Measurements from ENCODE around the gene SLC35D1.
"Not testable (repeated sequence)": the region's sequence is repeated elsewhere in the genome, so short reads cannot be mapped to it uniquely, and the experiment has no call there.

The SLC35D1 gene

DNA sequence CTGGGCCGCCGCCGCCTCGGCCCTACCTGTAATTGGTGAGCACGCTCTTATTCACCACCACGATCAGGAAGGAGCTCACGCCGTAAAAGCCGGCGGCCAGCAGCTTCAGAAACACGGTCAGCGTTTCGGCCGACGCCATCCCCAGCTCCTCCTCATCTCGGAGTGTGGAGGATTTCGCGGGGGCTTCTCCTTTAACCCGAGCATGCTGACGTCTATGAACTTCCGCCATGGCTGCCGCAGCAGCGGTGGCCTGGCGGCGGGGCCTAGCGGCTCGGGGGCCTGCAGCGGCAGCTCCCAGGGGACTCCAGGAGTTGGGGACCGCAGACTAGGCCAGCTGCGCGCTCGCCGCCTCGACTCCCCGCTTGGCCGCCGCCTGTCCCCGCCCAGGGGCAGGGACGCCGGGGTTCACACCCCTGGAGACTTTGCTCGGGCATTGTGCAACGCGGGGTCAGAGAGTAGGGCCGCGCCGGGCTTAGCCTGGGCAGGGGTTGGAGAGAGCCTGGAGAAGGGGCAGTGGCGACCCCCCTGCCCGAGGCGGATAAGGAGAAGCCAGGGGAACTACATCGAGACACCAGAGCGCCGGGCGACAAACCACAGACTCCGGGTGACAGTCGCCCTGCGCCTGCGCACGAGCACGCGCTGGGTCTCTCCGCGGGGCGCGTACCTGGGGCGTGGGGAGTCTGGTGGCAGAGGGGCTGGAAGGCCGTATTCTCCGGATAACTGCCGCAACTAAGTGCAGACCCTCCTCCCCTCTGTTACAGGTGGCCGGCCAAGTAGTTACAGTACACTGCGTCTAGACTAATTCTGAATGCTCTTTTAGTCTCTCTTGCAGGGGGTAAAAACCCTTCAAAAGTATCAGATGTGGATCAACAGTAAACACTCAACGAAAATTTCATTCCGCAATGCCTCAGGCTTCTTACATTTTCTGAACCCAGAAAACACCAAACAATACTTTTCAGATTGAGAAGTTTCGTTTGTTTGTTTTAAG lies at the start of gene SLC35D1:
SLC35D1 (minus strand) TSS at position 364 of the 988 bp plus-strand sequence; CDS start at position 229, 135 bp downstream.
- peak; percentile 74 for DNase-seq (ENCODE audit: low spot score)

DNA sequence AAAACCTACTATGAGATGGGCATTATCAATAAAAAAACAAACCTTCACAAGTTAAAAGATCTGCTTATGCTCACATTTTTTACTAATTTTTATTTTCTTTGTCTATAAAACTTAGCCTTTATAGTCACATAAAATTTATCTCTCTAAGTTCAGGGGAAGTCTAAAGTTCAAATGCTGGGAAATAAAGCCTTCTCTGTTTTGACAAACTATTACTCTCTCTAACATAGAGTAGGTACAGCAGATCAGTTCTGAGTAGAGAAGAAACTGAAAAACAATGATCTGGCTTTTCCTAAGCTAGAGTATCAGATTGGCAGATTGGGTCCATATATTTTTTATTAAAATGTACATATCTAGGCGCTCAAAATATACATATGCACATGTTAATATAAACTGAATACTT lies 49.6 kb upstream of the SLC35D1 start:
- DNase-seq (ENCODE audit: low spot score): no peak

DNA sequence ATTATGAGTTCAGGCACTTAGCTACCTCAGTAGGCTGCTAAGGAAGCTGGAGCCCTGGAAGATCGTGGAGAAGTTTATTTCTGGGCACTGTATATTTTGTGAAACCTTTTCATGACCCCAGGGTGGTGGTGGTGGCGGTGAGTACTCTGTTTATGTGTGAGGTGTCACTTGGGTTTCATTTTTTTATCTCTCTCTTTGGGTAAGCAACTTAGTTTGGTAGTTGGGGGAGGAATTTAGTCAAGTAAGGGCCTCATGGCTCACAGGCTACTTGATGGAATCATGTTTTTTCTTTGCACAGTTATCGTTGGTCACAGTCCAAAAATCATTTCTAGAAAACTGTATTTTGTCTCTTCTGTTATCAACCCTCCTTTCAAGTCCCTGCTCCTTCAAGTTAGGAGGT lies 46.9 kb upstream of the SLC35D1 start:
- no peak for DNase-seq (ENCODE audit: low spot score)

DNA sequence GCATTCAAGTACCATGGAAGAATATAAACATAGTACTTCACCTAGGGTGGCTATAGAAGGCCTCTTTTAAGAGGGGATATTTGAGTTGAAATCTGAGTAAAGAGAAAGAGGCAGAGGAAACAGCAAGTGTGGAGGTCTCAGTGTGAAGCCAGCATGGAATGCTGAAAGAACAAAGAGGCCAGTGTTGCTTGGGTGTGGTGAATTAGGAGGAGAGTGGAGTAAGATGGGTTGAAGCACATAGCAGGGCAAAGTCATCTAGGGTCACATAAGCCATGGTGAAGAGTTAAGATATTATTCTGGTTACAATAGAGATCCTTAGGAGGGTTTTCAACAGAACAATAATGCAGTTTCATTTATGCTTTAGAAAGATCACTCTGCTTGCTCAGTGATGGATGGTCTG lies 43.4 kb upstream of the SLC35D1 start:
- peak; percentile 48 for DNase-seq (ENCODE audit: low spot score)

DNA sequence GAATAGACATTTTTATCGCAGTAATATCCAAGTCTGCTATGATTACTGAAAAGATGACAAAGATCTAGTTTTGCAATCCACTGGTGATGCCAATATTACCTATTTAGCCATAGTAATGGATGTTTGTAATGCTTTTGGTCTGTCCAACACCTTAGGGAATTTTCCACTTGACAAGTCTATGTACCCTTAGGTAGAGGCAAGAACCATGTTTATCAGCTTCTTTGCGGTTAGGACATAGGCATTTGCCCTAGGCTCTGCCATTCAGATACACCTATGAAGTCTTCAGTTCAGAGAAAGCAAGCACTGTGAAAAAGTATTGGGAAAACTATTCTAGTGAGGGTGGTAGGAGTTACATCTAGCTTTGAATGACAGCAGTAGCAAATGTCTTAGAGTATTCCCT lies 40.2 kb upstream of the SLC35D1 start:
- DNase-seq (ENCODE audit: low spot score): no peak

DNA sequence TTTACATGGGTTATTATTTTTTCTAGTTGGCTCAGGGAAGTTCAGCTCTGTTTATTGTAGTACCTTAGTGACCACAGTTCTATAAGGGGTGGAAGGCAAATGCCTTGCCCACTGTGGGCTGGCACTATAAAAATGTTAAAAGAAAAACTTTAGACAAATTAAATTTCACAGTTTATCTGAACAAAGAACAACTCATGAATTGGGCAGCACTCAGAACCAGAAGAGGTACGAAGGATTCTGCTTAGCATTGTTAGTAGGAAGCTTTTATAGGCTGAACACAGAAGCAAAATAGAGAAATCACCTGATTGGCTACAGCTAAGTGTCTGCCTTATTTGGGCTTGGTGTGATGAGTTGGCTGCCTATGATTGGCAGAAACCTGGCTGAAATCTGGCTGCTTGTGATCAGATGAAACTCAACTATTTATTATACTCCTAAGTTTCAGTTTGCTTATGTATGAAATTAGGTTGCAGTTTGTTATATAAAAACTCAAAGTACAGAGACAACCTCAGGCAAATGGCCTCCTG lies 35.8 kb upstream of the SLC35D1 start:
- no peak for DNase-seq (ENCODE audit: low spot score)

DNA sequence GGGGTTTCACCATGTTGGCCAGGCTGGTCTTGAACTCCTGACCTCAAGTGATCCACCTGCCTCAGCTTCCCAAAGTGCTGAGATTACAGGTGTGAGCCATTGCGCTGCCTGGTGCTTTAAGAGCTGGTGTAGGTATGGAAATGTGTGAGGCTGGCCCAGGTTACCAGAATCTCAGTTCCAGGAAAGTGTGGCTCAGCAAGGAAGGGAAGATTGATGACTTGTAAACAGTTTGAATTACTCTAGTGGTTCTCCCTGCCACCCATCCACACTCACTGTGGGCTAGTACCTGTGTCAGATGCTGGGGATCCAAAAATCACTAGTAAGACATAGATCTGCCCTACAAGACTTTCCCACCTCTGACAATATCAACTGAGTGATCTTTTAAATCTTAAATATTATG lies 34.5 kb upstream of the SLC35D1 start:
- no peak for DNase-seq (ENCODE audit: low spot score)

DNA sequence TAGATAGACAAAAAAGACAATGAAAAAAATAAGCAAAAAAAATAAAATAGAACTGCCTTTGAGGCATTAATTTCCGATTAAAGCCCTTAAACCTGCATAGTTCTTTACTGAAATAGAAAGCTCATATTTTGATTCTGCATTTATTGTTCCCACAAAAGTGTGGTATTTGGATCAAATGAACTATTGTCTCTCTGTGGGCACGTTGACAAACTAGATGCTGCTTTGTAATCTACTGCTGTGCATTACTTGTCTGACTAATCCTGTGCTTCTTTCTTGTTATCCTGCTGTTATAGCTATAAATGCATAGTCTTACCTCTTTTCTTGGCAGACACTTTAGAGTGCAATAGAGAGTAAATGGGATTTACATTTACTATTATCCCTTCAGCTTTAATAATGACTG lies 31.4 kb upstream of the SLC35D1 start:
- no peak for DNase-seq (ENCODE audit: low spot score)

DNA sequence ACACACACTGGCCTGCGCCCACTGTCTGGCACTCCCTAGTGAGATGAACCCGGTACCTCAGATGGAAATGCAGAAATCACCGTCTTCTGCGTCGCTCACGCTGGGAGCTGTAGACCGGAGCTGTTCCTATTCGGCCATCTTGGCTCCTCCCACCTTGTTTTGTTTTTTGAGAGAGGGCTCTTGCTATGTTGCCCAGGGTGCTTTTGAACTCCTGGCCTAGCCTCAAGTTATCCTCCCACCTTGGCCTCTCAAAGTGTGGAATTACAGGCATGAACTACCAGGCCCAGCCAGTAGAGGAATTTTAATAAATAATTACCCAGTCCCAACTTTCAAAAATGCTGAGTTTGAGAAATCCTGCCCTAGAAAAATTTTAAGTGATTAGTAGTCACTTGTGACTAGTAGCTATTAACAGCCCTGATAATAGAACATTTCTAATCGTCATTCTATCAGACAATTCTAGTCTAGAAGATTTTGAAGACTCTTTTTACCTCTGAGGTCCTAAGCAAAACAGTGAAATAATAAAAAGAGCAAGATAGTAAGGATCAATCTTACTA lies 30.9 kb upstream of the SLC35D1 start:
- no peak for DNase-seq (ENCODE audit: low spot score)

DNA sequence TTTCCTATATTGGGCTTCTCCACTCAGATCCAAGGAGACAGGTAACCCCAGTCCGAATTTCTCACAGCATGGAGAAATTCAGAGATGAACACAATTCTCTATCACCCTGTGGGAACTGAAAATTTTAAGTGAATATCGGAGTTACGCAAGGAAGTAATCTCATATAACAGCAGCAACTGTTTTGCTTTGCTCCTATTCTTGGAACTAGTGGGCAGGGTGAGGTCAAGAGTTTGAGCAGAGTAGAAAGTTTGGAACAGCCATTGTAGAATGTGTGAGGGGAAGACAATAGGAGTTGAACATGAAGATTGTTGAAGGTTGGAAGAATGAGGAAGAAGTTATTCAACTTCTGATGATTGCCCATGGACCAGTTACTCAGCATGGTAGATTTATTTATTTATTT lies 24.3 kb upstream of the SLC35D1 start:
- DNase-seq (ENCODE audit: low spot score): no peak

DNA sequence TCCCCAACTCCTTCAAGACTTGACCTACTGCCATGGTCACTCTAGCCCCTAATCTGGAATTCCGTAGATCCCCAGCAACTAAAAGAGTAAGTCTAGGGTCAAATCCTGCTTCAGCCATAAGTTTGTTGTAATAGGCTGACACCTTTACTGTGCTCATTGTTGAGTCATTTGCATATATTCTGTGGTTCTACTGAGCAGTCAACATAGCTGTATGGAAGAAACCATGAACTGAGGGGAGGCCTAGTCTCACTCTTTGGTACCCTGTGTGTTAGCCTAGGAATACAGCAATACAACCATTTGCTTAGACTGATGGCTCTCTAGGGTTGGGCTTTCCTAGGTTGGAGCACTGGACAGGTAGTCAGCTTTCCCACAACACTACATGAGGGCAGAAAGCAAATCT lies 23.6 kb upstream of the SLC35D1 start:
- DNase-seq (ENCODE audit: low spot score): no peak

DNA sequence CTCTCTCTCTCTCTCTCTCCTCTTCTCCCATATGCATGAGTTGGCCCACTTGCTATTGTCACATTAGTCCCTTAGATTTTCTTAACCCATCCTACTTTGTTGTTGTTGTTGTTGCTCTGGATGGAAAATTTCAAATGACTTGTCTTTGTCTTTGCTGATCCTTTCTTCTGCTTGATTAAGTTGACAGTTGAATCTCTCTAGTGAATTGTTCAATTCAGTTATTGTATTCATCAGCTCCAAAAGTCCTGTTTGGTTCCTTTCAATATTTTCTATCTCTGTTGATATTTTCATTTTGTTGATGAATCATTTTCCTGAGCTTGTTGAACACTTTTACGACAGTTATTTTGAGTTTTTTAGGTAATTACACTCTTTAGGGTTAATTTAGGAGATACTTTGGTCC lies 18.8 kb upstream of the SLC35D1 start:
- no peak for DNase-seq (ENCODE audit: low spot score)

DNA sequence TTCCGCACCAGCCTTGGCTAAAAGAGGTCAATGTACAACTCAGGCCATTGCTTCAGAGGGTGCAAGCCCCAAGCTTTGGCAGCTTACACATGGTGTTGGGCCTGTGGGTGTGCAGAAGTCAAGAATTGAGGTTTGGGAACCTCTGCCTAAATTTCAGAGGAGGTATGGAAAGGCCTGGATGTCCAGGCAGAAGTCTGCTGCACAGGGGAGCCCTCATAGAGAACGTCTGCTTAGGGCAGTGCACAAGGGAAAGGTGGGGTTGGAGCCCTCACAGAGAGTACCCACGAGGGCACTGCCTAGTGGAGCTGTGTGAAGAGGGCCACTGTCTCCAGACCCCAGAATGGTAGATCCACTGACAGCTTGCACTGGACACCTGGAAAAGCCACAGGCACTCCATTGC lies 13.7 kb upstream of the SLC35D1 start:
- DNase-seq (ENCODE audit: low spot score): not testable (repeated sequence)

DNA sequence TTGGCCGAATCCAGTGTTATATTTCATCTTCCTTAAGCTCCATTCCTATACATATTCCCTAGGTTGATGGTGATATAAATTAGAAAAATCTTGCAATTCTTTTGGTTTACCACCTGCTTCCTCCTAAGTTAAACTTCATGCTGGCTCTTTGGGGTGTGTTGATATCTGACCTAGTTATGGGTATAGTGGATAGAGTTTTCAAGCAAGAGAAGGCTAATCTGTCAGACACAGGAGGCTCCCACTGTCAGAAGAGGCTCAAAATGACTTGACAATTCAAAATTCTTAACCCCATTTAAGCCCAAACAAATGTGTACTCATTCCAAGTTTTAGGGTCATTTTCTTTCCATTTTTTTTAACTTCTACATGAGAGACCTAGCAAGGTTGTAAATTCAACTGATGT lies 8.5 kb upstream of the SLC35D1 start:
- no peak for DNase-seq (ENCODE audit: low spot score)

DNA sequence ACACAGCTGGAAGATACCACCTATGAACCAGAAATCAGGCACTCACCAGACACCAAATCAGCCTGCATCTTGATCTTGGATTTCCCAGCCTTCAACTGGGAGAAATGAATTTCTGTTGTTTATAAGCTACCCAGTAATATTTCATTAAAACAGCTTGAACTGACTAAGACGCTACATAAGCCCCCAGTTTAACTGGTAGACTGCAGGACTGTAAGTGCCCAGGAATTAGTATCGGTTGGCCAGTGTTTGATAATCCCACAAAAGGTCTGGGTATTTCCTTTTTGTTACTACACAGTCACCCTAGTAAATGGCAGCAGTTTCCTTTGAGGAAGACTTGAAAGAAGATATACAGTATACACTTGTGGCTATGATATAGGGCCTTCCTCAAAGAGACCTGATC lies 7.3 kb upstream of the SLC35D1 start:
- DNase-seq (ENCODE audit: low spot score): no peak

DNA sequence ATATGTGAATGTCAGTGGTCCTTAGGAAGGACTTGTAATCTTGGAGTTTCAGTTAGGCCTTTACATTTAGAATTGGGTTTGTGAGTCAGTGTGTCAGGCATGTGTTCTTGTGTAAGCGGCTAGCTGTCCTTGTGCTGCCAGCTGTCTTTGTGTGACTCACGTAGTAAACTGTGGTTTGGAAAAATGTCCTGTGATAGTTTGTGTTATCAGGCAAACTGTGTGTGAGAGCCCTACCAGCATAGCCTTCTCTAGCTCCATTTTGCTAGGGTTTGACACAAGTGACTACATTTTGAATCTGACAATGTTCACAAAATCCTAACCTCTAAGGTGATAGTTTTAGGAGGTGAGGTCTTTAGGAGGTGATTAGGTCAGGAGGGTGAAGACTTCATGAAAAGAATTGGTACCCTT lies 6.9 kb upstream of the SLC35D1 start:
- DNase-seq (ENCODE audit: low spot score): no peak

DNA sequence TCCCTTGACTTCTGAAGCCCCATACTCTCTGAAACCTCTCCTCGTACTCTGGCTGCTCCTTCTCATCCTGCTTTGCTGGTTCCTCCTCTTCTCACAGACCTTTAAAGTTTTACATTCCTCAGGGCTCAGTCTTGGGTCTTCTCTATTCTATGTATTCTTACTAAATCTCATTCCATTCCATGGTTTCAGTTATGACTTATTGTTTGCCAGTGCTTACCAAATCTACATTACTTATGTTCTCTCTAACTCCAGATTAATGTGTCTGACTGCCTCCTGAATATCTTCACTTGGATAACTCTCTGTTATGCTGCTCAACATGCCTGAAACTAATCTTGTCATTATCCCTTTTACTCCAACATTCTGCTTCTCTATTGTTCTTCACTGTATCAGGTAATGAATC lies 5.4 kb upstream of the SLC35D1 start:
- no peak for DNase-seq (ENCODE audit: low spot score)

DNA sequence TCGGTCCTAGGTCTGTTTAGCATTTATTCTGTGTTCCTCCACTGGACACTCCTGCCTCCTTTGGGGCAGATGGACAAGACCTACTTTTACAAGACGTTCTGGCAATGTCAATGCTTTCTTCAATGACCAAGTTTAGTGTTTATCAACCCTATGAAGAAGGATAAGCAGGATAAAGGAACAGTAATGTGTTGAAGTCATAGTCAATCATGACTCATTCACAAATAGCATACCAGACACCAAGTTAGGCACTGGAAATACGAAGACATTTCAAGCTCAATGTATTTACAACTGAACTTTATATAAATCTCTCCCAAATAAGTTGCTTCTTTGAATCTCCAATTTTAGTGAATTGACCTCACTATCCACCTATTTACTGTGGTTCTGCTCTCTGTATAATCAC lies 4.8 kb upstream of the SLC35D1 start:
- DNase-seq (ENCODE audit: low spot score): no peak

DNA sequence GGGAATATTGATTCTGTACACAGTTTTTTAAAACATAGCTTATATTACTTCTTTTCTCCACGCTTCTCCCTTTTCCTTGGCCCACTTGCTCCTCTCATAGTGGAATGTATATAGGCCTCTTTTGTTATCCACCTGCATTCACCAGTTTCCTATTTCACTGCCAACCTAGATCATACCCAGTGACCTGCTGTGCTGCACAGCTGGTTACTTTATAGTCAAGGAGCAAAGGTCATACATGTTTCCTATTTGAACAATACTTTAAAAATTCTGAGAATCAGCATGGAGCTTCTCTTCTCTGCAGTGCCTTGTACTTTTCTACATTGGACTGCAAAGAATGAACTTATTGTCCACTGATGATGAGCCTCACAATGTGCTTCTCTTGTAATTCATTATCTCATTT lies 4.3 kb upstream of the SLC35D1 start:
- DNase-seq (ENCODE audit: low spot score): peak; percentile 8

DNA sequence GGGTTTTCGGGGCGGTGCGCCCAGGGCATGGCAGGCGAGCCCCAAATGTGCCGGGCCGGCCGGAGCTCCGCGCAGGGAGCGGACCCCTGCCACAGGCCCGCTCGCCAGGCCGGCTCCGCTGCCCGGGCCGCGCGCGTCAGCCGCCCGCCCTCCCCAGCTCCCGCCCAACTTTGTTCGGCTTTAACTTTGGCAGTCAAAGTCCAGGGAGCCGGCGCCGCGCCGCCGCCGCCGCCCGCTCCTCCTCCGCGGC lies 488 bp downstream of the SLC35D1 start:
- DNase-seq (ENCODE audit: low spot score): peak; percentile 58

DNA sequence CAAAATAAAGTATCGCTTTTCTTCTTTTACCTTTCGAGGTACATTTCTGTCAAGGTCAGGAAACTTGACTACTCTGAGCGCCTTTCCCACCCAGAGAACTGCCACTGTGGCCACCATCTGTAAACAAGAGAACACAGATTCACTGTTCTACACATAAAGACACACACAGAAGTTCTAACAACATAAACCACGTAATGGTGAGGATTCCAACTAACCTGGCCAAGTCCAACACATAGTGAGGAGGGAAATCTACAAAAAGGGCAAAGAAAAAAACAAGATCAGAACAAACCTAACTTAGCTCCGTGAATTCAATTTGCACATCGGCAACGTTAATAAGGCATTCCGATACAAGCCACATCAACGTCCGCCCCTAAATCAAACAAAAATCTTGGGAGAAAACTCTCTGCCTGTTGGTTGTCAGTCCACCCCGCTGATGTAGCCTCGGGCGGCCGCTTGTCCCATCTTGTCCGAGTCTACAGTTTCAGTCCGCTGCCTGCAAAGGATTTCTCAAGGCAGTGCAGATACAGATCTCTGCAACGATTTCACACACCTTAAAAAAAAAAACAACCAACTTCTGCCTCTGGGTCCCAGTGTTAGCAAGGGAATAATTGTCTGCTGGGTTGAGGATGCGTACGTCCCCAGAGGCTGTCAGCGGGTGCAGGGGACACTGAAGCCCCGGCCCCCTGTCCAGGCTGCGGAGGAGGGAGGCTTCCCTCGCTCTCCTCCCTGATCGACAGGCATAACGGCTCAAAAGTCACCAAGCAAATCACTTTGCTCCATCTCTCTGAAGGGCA lies 1.0 kb downstream of the SLC35D1 start:
- DNase-seq (ENCODE audit: low spot score): peak; percentile 17

DNA sequence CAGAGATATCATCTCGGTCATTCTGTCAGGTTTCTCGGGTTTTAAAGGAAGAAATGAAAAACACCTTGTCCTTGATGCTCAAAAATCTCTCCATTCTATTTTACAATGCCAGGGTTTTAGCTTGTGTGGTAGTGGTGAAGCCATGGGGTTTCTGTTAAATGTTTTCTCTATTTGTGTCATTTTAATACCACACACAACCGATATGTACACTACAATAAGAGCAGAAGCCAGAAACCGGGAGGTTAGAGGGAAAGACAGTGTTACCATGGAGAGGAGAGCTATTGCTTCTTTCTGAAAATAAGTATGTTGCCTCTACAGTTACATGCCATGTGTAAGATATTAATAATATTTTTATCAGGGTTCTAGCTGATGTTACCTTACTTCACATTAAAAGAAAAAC lies 2.8 kb downstream of the SLC35D1 start:
- no peak for DNase-seq (ENCODE audit: low spot score)

Data from HuH-7 (cell line).